HCT116 (cell line): ENCODE data around the gene GAMT. TPM values are rescaled to one million over a fixed set of nuclear protein-coding genes. Genes with fewer than 3 reads are reported as not detected.

ENCODE experiments used
- ATAC-seq: fragments of 200-7000 bp; cut with Tn5 transposase; 2 replicates; pipeline ENCODE4 v1.9.1; 2020; ENCODE audit warnings: mild to moderate bottlenecking, moderate library complexity
- BruUV-seq: library from RNA; stranded (reverse); fragments of 400-500 nt; replicated peaks from 2 replicates; lab custom pipeline; 2021; lab: Mats Ljungman, UMichigan
- CTCF ChIA-PET: fragments of 300-600 bp; sonication (Branson Sonifier 250); formaldehyde crosslinking; loops from one replicate; lab custom pipeline; 2021; ENCODE audit warnings: antibody characterized with exemption; lab: Charles Lee
- POLR2A ChIA-PET: fragments of 300-600, 350-600 bp; sonication (Branson Sonifier 250); formaldehyde crosslinking; loops from one replicate; lab custom pipeline; 2021; ENCODE audit warnings: antibody characterized with exemption; lab: Charles Lee
- RAD21 ChIA-PET, 2 experiments: fragments of 300-600 bp; sonication (Branson Sonifier 250); formaldehyde crosslinking; loops; one replicate each; lab custom pipeline; 2023; ENCODE audit warnings: low total read pairs in 2 of 2; ENCODE audit not compliant: uncharacterized antibody in 2 of 2, unreplicated experiment in 2 of 2, low non-redundant PET in 1 of 2; lab: Charles Lee
- DNase-seq: peaks from one replicate; pipeline ENCODE4 v3.0.0-alpha.2; 2010; ENCODE audit warnings: low read depth, low spot score
- H2AFZ ChIP-seq: fragments of 200-600 bp; shearing (Covaris generic), sonication (generic); 2 replicates; pipeline ENCODE4 v1.6.1; 2017; ENCODE audit warnings: low read depth, mixed run types, mixed read lengths, antibody characterized with exemption, low read length; ENCODE audit not compliant: poor library complexity, severe bottlenecking
- H3K27ac ChIP-seq: 2 replicates; pipeline ENCODE4 v1.5.1; 2012; ENCODE audit warnings: low read depth, low read length
- H3K27me3 ChIP-seq: fragments of 200-600 bp; sonication (generic); 2 replicates; pipeline ENCODE4 v1.6.1; 2016; ENCODE audit warnings: mixed run types, low read length, mixed read lengths; ENCODE audit not compliant: insufficient read depth
- H3K36me3 ChIP-seq, 2 experiments: fragments of 200-500 bp in 1 of 2; fragments of 200-600 bp in 1 of 2; sonication (Bioruptor generic) in 1 of 2; sonication (generic) in 1 of 2; 2 replicates each; pipeline versions ENCODE4 v1.5.1 to v1.6.1; 2014 to 2016; ENCODE audit warnings: low read length in 2 of 2, inconsistent platforms in 1 of 2, mixed read lengths in 1 of 2, mixed run types in 1 of 2; ENCODE audit not compliant: insufficient read depth in 2 of 2, control insufficient read depth in 1 of 2
- H3K4me1 ChIP-seq, 2 experiments: fragments of 200-600 bp in 1 of 2; sonication (generic) in 1 of 2; 2 replicates each; pipeline versions ENCODE4 v1.5.1 to v1.6.1; 2012 to 2017; ENCODE audit warnings: low read length in 2 of 2, inconsistent platforms in 1 of 2, mild to moderate bottlenecking in 1 of 2, mixed read lengths in 1 of 2, mixed run types in 1 of 2, moderate library complexity in 1 of 2; ENCODE audit not compliant: insufficient read depth in 2 of 2, control insufficient read depth in 1 of 2
- H3K4me2 ChIP-seq: fragments of 200-600 bp; sonication (generic); 2 replicates; pipeline ENCODE4 v1.6.1; 2017; ENCODE audit warnings: mixed run types, low read length, mixed read lengths
- H3K4me3 ChIP-seq, 2 experiments: fragments of 200-600 bp in 1 of 2; sonication (generic) in 1 of 2; replicated peaks in 1 of 2; 2 replicates each; pipeline ENCODE4 v1.5.1; 2011 to 2016; ENCODE audit warnings: low read length in 2 of 2, control low read depth in 1 of 2, low read depth in 1 of 2, mild to moderate bottlenecking in 1 of 2, mixed read lengths in 1 of 2, mixed run types in 1 of 2
- H3K79me2 ChIP-seq: fragments of 200-600 bp; sonication (generic); 2 replicates; pipeline ENCODE4 v1.6.1; 2017; ENCODE audit warnings: mild to moderate bottlenecking, mixed run types, low read length, moderate library complexity, mixed read lengths; ENCODE audit not compliant: insufficient read depth
- H3K9ac ChIP-seq: fragments of 200-600 bp; sonication (generic); 2 replicates; pipeline ENCODE4 v1.6.1; 2016; ENCODE audit warnings: low read length, mixed read lengths
- H3K9me2 ChIP-seq: fragments of 200-600 bp; sonication (generic), shearing (Covaris generic); 2 replicates; pipeline ENCODE4 v1.6.1; 2017; ENCODE audit warnings: mixed run types, mild to moderate bottlenecking, moderate library complexity; ENCODE audit not compliant: insufficient read depth
- H3K9me3 ChIP-seq, 2 experiments: fragments of 200-500 bp in 1 of 2; fragments of 200-600 bp in 1 of 2; sonication (Bioruptor generic) in 1 of 2; sonication (generic) in 1 of 2; 2 replicates each; pipeline ENCODE4 v1.6.1; 2014 to 2017; ENCODE audit warnings: low read length in 2 of 2, mixed read lengths in 2 of 2, inconsistent platforms in 1 of 2, low read depth in 1 of 2, mild to moderate bottlenecking in 1 of 2, mixed run types in 1 of 2, moderate library complexity in 1 of 2; ENCODE audit not compliant: control insufficient read depth in 1 of 2, insufficient read depth in 1 of 2
- H4K20me1 ChIP-seq: fragments of 200-600 bp; sonication (generic), shearing (Covaris generic); 2 replicates; pipeline ENCODE4 v1.6.1; 2017; ENCODE audit warnings: mixed run types, mild to moderate bottlenecking, moderate library complexity; ENCODE audit not compliant: insufficient read depth
- CBX3 ChIP-seq: IDR thresholded peaks from 2 replicates; pipeline ENCODE4 v1.6.1; 2012; ENCODE audit warnings: low read depth
- CEBPB ChIP-seq: IDR thresholded peaks from 2 replicates; pipeline ENCODE4 v1.6.1; 2012; ENCODE audit warnings: low read depth
- ELF1 ChIP-seq: IDR thresholded peaks from 2 replicates; pipeline ENCODE4 v1.6.1; 2012; ENCODE audit warnings: low read depth, borderline replicate concordance
- EZH2 ChIP-seq: fragments of 200-600 bp; sonication (generic); IDR thresholded peaks from 2 replicates; pipeline ENCODE4 v1.6.1; 2017; ENCODE audit warnings: antibody characterized with exemption, mixed run types
- EZH2phosphoT487 ChIP-seq: fragments of 200-600 bp; IDR thresholded peaks from 2 replicates; pipeline ENCODE4 v1.6.1; 2018; ENCODE audit warnings: antibody characterized with exemption, borderline replicate concordance
- FOSL1 ChIP-seq: IDR thresholded peaks from 2 replicates; pipeline ENCODE4 v1.6.1; 2012; ENCODE audit warnings: low read depth
- JUND ChIP-seq: IDR thresholded peaks from 2 replicates; pipeline ENCODE4 v1.6.1; 2012
- SP1 ChIP-seq: IDR thresholded peaks from 2 replicates; pipeline ENCODE4 v1.6.1; 2012; ENCODE audit warnings: low read depth
- SRF ChIP-seq: IDR thresholded peaks from 2 replicates; pipeline ENCODE4 v1.6.1; 2012; ENCODE audit warnings: low read depth
- ZFX ChIP-seq: fragments of 450-650 bp; IDR thresholded peaks from 2 replicates; pipeline ENCODE4 v1.6.1; 2017
- ZNF274 ChIP-seq: fragments of 200-500 bp; sonication (Bioruptor generic); IDR thresholded peaks from 2 replicates; pipeline ENCODE4 v1.6.1; 2014; ENCODE audit warnings: mild to moderate bottlenecking, low read depth, low read length, inconsistent platforms
- intact Hi-C: fragments of 100-400 bp; cut with micrococcal nuclease; formaldehyde crosslinking; loops from 2 replicates; pipeline ENCODE4 v1.10.0; 2022
- total RNA-seq: library from RNA; stranded (reverse); gene quantifications from one replicate; pipeline ENCODE4 v1.2.1, GENCODE V29; 2021; ENCODE audit not compliant: unreplicated experiment
- TF ChIP-seq, protein P1 (sequence below): IDR thresholded peaks from 2 replicates; pipeline ENCODE4 v1.6.1; 2012
- TF ChIP-seq, protein P2 (sequence below): IDR thresholded peaks from 2 replicates; pipeline ENCODE4 v1.6.1; 2012; ENCODE audit warnings: low read depth
- TF ChIP-seq, protein P3 (sequence below): IDR thresholded peaks from 2 replicates; pipeline ENCODE4 v1.6.1; 2012

GAMT gene
- total RNA-seq, 1 experiment from 2014 or later = 102 TPM

DNA sequence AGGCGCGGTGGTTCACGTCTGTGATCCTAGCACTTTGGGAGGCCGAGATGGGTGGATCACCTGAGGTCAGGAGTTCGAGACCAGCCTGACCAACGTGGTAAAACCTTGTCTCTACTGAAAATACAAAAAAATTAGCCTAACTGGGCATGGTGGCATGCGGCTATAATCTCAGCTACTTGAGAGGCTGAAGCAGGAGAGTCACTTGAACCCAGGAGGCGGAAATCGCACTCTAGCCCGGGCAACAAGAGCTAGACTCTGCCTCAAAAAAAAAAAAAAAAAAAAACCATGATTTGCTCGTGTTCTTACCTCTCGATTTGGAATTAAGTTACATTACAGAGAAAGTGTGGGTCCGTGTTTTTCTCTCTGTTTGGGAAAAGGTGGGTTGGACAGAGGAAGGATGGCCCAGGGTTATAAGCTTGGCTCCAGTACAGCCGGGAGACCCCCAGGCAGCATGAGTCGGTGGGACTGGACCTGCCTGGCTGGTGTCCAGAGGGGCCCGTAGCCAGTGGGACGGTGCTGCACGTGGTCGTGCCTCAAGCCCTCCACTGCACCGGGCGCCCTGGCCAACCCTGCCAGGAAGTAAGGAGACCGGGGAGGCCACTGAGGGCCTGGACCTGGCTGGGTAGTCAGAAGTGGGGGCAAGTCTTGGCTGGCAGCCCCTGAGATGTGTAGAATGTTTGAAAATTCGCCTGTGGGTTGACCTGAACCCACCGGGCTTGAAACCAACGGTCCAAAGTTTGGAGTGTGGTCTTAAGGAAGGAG lies 40.5 kb upstream of the GAMT start:
- CTCF ChIA-PET = interaction anchor here (0.7 kb wide), 1 partner anchor 10 kb away, joined by 3 read pairs; no protein-coding TSS in a partner anchor
- Histone ChIP-seq H3K27ac (peak overlapping the region; percentile 82), H3K9me3 (no peaks in the 10 kb centered on the region), H3K79me2 (peaks cover 45% of the 10 kb centered on the region), H3K9me2 (no peaks in the 10 kb centered on the region), H2AFZ (no peak overlapping the region), H3K27me3 (no peaks in the 10 kb centered on the region), H3K4me3 (no peak overlapping the region), H3K9ac (peak overlapping the region; percentile 98), H3K4me1 (peaks cover 53 to 88% of the 10 kb centered on the region in 2 experiments), H3K36me3 (peaks cover 13 to 35% of the 10 kb centered on the region in 2 experiments), H4K20me1 (peaks cover 21% of the 10 kb centered on the region; the same call in 1 of the 2 replicates), H3K4me2 (peak overlapping the region; percentile 99; the same call in 1 of the 2 replicates)
- BruUV-seq = no TSS peak
- ATAC-seq (no peak), DNase-seq (no peak)
- TF ChIP-seq ZFX (no peak), SRF (no peak), ELF1 (no peak), JUND (no peak), ZNF274 (no peak), EZH2phosphoT487 (no peak), CBX3 (no peak), SP1 (no peak)
- TF ChIP-seq, protein P1, sequence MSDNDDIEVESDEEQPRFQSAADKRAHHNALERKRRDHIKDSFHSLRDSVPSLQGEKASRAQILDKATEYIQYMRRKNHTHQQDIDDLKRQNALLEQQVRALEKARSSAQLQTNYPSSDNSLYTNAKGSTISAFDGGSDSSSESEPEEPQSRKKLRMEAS = no peak
- POLR2A ChIA-PET = interaction anchor here (1.9 kb wide), 1 partner anchor 14 kb away, joined by 7 read pairs; no protein-coding TSS in a partner anchor
- RAD21 ChIA-PET = no interaction called here
- intact Hi-C loops = no loop called here

DNA sequence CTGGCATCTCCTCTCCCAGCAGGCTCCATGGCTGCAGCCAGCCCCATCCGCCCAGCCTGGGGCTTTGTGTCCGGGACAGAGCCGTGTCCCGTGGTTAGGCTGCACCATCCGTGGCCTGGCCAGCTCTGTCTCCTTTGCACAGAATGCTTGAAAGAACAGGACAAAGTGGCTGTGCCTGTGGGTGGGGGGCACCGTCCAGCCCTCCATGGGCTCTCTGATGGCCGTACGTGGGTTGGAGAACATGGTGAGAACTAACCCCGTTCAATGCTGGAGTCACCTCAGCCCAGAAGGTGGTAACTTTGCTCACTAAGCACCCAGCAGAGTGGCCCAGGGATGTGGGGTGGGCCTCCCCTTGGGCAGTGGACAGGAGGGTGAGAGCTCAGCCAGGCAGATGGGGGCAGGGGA lies 39.7 kb upstream of the GAMT start:
- BruUV-seq = no TSS peak
- POLR2A ChIA-PET = interaction anchor here (1.9 kb wide), 1 partner anchor 15 kb away, joined by 7 read pairs; no protein-coding TSS in a partner anchor
- no peaks in the 10 kb centered on the region for H3K27me3 ChIP-seq
- TF ChIP-seq, protein P1 = no peak
- TF ChIP-seq JUND = no peak
- TF ChIP-seq, protein P2, sequence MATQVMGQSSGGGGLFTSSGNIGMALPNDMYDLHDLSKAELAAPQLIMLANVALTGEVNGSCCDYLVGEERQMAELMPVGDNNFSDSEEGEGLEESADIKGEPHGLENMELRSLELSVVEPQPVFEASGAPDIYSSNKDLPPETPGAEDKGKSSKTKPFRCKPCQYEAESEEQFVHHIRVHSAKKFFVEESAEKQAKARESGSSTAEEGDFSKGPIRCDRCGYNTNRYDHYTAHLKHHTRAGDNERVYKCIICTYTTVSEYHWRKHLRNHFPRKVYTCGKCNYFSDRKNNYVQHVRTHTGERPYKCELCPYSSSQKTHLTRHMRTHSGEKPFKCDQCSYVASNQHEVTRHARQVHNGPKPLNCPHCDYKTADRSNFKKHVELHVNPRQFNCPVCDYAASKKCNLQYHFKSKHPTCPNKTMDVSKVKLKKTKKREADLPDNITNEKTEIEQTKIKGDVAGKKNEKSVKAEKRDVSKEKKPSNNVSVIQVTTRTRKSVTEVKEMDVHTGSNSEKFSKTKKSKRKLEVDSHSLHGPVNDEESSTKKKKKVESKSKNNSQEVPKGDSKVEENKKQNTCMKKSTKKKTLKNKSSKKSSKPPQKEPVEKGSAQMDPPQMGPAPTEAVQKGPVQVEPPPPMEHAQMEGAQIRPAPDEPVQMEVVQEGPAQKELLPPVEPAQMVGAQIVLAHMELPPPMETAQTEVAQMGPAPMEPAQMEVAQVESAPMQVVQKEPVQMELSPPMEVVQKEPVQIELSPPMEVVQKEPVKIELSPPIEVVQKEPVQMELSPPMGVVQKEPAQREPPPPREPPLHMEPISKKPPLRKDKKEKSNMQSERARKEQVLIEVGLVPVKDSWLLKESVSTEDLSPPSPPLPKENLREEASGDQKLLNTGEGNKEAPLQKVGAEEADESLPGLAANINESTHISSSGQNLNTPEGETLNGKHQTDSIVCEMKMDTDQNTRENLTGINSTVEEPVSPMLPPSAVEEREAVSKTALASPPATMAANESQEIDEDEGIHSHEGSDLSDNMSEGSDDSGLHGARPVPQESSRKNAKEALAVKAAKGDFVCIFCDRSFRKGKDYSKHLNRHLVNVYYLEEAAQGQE = no peak
- no peak for TF ChIP-seq CEBPB
- TF ChIP-seq, protein P3, sequence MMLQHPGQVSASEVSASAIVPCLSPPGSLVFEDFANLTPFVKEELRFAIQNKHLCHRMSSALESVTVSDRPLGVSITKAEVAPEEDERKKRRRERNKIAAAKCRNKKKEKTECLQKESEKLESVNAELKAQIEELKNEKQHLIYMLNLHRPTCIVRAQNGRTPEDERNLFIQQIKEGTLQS = no peak
- no peak for TF ChIP-seq EZH2
- no peak for TF ChIP-seq EZH2phosphoT487
- no peak for TF ChIP-seq SP1
- TF ChIP-seq FOSL1 = no peak

More for the DNA sequence above, 39.7 kb upstream of the GAMT start:
- H3K36me3 ChIP-seq = peaks cover 13 to 35% of the 10 kb centered on the region in 2 experiments
- ChIA-PET CTCF (no interaction called here), RAD21 (no interaction called here)
- peak overlapping the region; percentile 82 for H3K27ac ChIP-seq
- peak overlapping the region; percentile 93 for H3K4me2 ChIP-seq
- no peaks in the 10 kb centered on the region for H3K9me3 ChIP-seq
- H3K4me1 ChIP-seq = peaks cover 57 to 86% of the 10 kb centered on the region in 2 experiments
- H3K4me3 ChIP-seq = no peak overlapping the region
- ATAC-seq (no peak), DNase-seq (no peak)
- intact Hi-C loops = no loop called here
- no peaks in the 10 kb centered on the region for H3K9me2 ChIP-seq
- no peak overlapping the region for H2AFZ ChIP-seq
- H4K20me1 ChIP-seq = peaks cover 21% of the 10 kb centered on the region; the same call in 1 of the 2 replicates
- H3K79me2 ChIP-seq = peaks cover 45% of the 10 kb centered on the region
- H3K9ac ChIP-seq = peak overlapping the region; percentile 98; the same call in 1 of the 2 replicates
